NT2/D1 (cell line): Measurements from ENCODE around the gene MCM7.

Experiments used
- SUZ12 ChIP-seq: IDR thresholded peaks from 2 replicates; pipeline ENCODE4 v1.6.1; 2011; ENCODE audit not compliant: insufficient read length, insufficient read depth; ENCODE audit errors: extremely low read depth
- YY1 ChIP-seq: IDR thresholded peaks from 2 replicates; pipeline ENCODE4 v1.6.1; 2011; ENCODE audit not compliant: insufficient read length, insufficient read depth
- ZNF274 ChIP-seq: IDR thresholded peaks from 2 replicates; pipeline ENCODE4 v1.6.1; 2011; ENCODE audit warnings: mild to moderate bottlenecking, low read depth, low read length

DNA sequence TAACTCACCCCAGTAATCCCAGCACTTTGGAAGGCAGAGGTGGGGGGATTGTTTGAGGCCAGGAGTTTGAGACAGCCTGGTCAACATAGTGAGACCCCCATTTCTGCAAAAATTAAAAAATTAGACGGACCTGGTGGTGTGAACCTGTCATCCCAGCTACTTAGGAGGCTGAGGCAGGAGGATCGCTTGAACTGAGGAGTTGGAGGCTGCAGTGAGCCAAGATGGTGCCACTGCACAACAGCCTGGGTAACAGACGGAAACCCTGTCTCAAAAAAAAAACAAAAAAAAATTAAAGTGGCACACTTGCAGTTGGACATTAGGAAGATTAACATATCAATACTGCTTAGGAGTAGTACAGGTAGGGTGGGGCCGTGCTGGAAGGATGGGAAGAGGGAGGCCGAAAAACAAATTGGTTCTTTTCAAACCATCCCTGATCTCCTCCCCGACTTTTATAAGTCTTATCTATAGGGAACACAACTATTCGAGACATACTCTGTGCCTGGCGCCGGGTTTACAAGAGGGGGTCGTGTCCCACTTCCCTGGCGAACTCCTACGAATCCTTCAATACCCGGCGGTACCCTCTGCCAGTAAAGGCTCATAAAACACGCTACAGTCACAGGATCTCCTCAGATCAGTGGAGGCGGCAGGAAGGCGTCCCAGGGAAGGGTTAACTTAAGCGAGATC is 17.3 kb upstream of the MCM7 start:
- no peak for TF ChIP-seq YY1
- no peak for TF ChIP-seq ZNF274
- no peak for TF ChIP-seq SUZ12
